Lower lobe of right lung (tissue), 2 donors: ENCODE results near the gene HYDIN. TPM values are rescaled to one million over a fixed set of nuclear protein-coding genes. Genes with fewer than 3 reads are reported as not detected.

ENCODE experiments used
- ATAC-seq, 2 donors: fragments of 200-7000 bp; cut with Tn5 transposase; one replicate each; pipeline ENCODE4 v1.9.1; 2020 to 2022; ENCODE audit warnings: mild to moderate bottlenecking in 2 of 2, moderate library complexity in 2 of 2
- DNase-seq: peaks from one replicate; pipeline ENCODE4 v3.0.0-alpha.2; 2020
- H3K27ac ChIP-seq: fragments of 200-600 bp; one replicate; pipeline ENCODE4 v1.8.0; 2022
- H3K27me3 ChIP-seq: fragments of 200-600 bp; one replicate; pipeline ENCODE4 v1.8.0; 2022; ENCODE audit warnings: low read depth
- H3K36me3 ChIP-seq: fragments of 200-600 bp; one replicate; pipeline ENCODE4 v1.8.0; 2022; ENCODE audit warnings: mild to moderate bottlenecking
- H3K4me1 ChIP-seq: fragments of 200-600 bp; one replicate; pipeline ENCODE4 v1.8.0; 2022
- H3K4me3 ChIP-seq: fragments of 200-600 bp; one replicate; pipeline ENCODE4 v1.8.0; 2022; ENCODE audit warnings: mild to moderate bottlenecking
- H3K9me3 ChIP-seq: fragments of 200-600 bp; one replicate; pipeline ENCODE4 v1.8.0; 2022
- intact Hi-C: fragments of 100-400 bp; cut with DNase I; formaldehyde crosslinking; loops from one replicate; pipeline ENCODE4 v1.11.0; 2022
- total RNA-seq: library from RNA; stranded (reverse); fragmentation: NEBNext Ultra II Directional; extraction: Animal tissue kit (Norgen Biotek cat#: 25700); gene quantifications from one replicate; pipeline ENCODE4 v1.2.1, GENCODE V29; 2021
- TF ChIP-seq, protein P1 (sequence below): fragments of 200-600 bp; IDR thresholded peaks from one replicate; pipeline ENCODE4 v1.8.0; 2022; ENCODE audit warnings: antibody characterized with exemption, mild to moderate bottlenecking
- donor health status: DM: no; HTN: yes; CAD: no; lungs with severe emphysema.

HYDIN gene
- total RNA-seq, 1 donor from 2014 or later: 19.5 TPM

DNA sequence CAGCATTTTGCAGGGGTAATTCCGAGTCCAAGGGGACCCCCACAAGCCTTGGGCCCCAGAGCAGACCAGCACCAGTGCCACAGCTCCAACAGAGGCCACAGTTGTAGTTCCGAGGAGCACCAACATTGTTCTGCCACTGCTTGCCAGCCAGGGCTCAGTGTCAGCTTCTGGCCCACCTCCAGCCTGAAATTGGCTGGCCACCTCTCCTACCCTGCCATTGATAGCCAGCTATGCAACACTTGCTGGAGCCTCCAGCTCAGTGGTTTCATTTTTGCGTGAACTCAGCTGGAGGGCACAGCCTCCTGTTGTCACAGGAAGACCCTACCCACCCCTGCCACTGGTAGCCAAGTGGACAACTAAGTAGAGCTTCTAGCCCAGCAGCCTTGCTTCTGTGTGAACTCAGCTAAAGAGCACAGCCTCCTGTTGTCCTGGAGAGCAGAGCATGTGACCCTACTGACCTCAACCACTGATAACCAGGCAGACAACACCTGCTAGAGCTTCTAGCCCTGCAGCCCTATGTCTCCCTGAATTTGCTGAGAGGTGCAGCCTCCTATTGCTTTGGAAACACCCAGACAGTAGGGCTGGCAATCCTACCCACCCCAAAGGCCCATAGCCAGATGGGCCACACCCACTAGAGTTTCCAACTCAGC is 24.9 kb downstream of the HYDIN start:
- no peak overlapping the region for H3K4me3 ChIP-seq
- intact Hi-C loops: no loop called here
- TF ChIP-seq, protein P1, sequence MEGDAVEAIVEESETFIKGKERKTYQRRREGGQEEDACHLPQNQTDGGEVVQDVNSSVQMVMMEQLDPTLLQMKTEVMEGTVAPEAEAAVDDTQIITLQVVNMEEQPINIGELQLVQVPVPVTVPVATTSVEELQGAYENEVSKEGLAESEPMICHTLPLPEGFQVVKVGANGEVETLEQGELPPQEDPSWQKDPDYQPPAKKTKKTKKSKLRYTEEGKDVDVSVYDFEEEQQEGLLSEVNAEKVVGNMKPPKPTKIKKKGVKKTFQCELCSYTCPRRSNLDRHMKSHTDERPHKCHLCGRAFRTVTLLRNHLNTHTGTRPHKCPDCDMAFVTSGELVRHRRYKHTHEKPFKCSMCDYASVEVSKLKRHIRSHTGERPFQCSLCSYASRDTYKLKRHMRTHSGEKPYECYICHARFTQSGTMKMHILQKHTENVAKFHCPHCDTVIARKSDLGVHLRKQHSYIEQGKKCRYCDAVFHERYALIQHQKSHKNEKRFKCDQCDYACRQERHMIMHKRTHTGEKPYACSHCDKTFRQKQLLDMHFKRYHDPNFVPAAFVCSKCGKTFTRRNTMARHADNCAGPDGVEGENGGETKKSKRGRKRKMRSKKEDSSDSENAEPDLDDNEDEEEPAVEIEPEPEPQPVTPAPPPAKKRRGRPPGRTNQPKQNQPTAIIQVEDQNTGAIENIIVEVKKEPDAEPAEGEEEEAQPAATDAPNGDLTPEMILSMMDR: no peak
- H3K36me3 ChIP-seq: no peaks in the 10 kb centered on the region
- peaks cover 9% of the 10 kb centered on the region for H3K9me3 ChIP-seq
- H3K4me1 ChIP-seq: no peaks in the 10 kb centered on the region
- DNase-seq (no peak), ATAC-seq (no peak)
- no peak overlapping the region for H3K27ac ChIP-seq
- no peaks in the 10 kb centered on the region for H3K27me3 ChIP-seq

GRCh38 chr16:71203631-71204030 is 26.9 kb downstream of the HYDIN start:
- TF ChIP-seq, protein P1: no peak
- DNase-seq (no peak), ATAC-seq (no peak)
- H3K36me3 ChIP-seq: no peaks in the 10 kb centered on the region
- no peak overlapping the region for H3K4me3 ChIP-seq
- no peaks in the 10 kb centered on the region for H3K4me1 ChIP-seq
- H3K27ac ChIP-seq: no peak overlapping the region
- intact Hi-C loops: no loop called here
- H3K27me3 ChIP-seq: no peaks in the 10 kb centered on the region
- peaks cover 9% of the 10 kb centered on the region for H3K9me3 ChIP-seq

DNA sequence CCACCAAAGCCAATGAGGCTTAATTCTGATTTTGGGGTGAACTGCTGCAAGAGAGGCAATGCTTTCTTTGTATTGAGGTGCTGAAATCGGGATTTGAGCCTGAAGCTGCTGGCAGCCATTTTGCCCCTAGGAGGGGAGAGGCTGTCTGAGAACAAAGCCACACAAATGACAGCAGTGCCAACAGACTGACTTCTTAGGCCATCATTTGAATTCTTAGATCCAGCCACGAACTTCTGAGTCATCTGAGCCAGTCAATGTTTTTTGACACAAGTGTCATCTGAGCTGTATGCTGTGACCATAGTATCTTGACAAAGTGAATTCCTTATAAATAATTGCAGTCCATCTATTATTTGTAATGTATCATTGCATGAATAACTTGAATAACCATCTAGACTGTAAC is 29.0 kb downstream of the HYDIN start:
- Histone ChIP-seq H3K9me3 (no peaks in the 10 kb centered on the region), H3K27me3 (no peaks in the 10 kb centered on the region), H3K4me3 (no peak overlapping the region), H3K4me1 (no peaks in the 10 kb centered on the region), H3K36me3 (no peaks in the 10 kb centered on the region), H3K27ac (no peak overlapping the region)
- TF ChIP-seq, protein P1: no peak
- ATAC-seq (no peak), DNase-seq (no peak)
- intact Hi-C loops: no loop called here

- Histone ChIP-seq H3K27ac (no peak overlapping the region), H3K9me3 (no peaks in the 10 kb centered on the region), H3K36me3 (no peaks in the 10 kb centered on the region), H3K4me1 (no peaks in the 10 kb centered on the region), H3K27me3 (no peaks in the 10 kb centered on the region), H3K4me3 (no peak overlapping the region)
- TF ChIP-seq, protein P1: no peak
- intact Hi-C loops: no loop called here
- ATAC-seq: no peak
- DNase-seq: no peak
Measured at GRCh38 chr16:71201054-71201453, 29.5 kb downstream of the HYDIN start.

- H3K9me3 ChIP-seq: no peaks in the 10 kb centered on the region
- no peaks in the 10 kb centered on the region for H3K4me1 ChIP-seq
- ATAC-seq (no peak), DNase-seq (no peak)
- TF ChIP-seq, protein P1: no peak
- no peaks in the 10 kb centered on the region for H3K36me3 ChIP-seq
- no peak overlapping the region for H3K27ac ChIP-seq
- no peaks in the 10 kb centered on the region for H3K27me3 ChIP-seq
- H3K4me3 ChIP-seq: no peak overlapping the region
- intact Hi-C loops: no loop called here
Measured at GRCh38 chr16:71198408-71198807, 32.1 kb downstream of the HYDIN start.

DNA sequence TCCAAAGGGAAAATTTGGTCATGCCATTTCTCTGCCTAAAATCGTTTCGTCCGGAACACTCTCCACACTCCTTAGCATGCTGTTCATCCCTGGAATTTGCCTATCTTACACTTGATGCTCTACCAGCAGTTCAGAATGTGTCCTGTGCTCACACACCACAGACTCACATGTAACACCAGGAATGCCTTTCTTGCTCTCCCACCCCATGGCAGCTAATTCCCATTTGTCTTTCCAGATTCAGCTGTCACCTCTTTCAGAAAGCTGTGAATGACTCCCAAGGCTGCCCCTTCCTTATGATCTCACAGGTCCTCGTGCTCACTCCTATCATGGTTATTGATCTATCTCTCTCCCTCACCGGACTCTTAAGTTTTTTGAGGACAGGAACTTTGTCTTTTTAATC is 38.1 kb downstream of the HYDIN start:
- H3K9me3 ChIP-seq: no peaks in the 10 kb centered on the region
- H3K4me3 ChIP-seq: no peak overlapping the region
- no peak overlapping the region for H3K27ac ChIP-seq
- H3K4me1 ChIP-seq: no peaks in the 10 kb centered on the region
- ATAC-seq: no peak
- TF ChIP-seq, protein P1: no peak
- intact Hi-C loops: no loop called here
- DNase-seq: no peak
- H3K36me3 ChIP-seq: no peaks in the 10 kb centered on the region
- H3K27me3 ChIP-seq: no peaks in the 10 kb centered on the region
